Osteocyte (in vitro differentiated cells): ENCODE data around the gene GPRIN1. TPM values are rescaled to one million over a fixed set of nuclear protein-coding genes. Genes with fewer than 3 reads are reported as not detected.

Experiments used
- DNase-seq: peaks from one replicate; pipeline ENCODE4 v3.0.0; 2021; ENCODE audit warnings: mixed read lengths; ENCODE audit not compliant: unreplicated experiment; ENCODE audit errors: extremely low spot score
- H3K27ac Mint-ChIP-seq: one replicate; pipeline ENCODE4 v1.8.0; 2021; ENCODE audit warnings: mild to moderate bottlenecking, mixed read lengths; ENCODE audit not compliant: unreplicated experiment
- H3K27me3 Mint-ChIP-seq: one replicate; pipeline ENCODE4 v1.8.0; 2021; ENCODE audit warnings: mixed read lengths; ENCODE audit not compliant: unreplicated experiment
- H3K36me3 Mint-ChIP-seq: one replicate; pipeline ENCODE4 v1.8.0; 2021; ENCODE audit warnings: mixed read lengths; ENCODE audit not compliant: unreplicated experiment
- H3K4me1 Mint-ChIP-seq: one replicate; pipeline ENCODE4 v1.8.0; 2021; ENCODE audit warnings: mixed read lengths; ENCODE audit not compliant: unreplicated experiment
- H3K4me3 Mint-ChIP-seq: one replicate; pipeline ENCODE4 v1.8.0; 2021; ENCODE audit warnings: mild to moderate bottlenecking, moderate library complexity, mixed read lengths; ENCODE audit not compliant: unreplicated experiment
- H3K9me3 Mint-ChIP-seq: one replicate; pipeline ENCODE4 v1.8.0; 2021; ENCODE audit warnings: mixed read lengths; ENCODE audit not compliant: unreplicated experiment
- CTCF ChIP-seq: fragments of 200-600 bp; sonication (generic); IDR thresholded peaks from 2 replicates; pipeline ENCODE4 v1.5.0; 2021; ENCODE audit warnings: antibody characterized with exemption, mild to moderate bottlenecking, moderate library complexity
- total RNA-seq: library from RNA; stranded (reverse); gene quantifications from 2 replicates; pipeline ENCODE4 v1.2.1, GENCODE V29; 2021

Gene GPRIN1
- total RNA-seq, 1 donor from 2014 or later = 1.6 TPM

GRCh38 chr5:176648474-176649194 lies 38.7 kb upstream of the GPRIN1 start:
- H3K4me1 Mint-ChIP-seq = peaks cover 25% of the 10 kb centered on the region
- peaks cover 5% of the 10 kb centered on the region for H3K36me3 Mint-ChIP-seq
- no peak for DNase-seq
- no peaks in the 10 kb centered on the region for H3K27me3 Mint-ChIP-seq
- no peaks in the 10 kb centered on the region for H3K9me3 Mint-ChIP-seq
- H3K4me3 Mint-ChIP-seq = peak overlapping the region; percentile 82
- TF ChIP-seq CTCF = no peak
- no peak overlapping the region for H3K27ac Mint-ChIP-seq

- H3K9me3 Mint-ChIP-seq = no peaks in the 10 kb centered on the region
- DNase-seq = no peak
- H3K4me1 Mint-ChIP-seq = peaks cover 25% of the 10 kb centered on the region
- H3K4me3 Mint-ChIP-seq = peak overlapping the region; percentile 82
- peak overlapping the region; percentile 38 for H3K27ac Mint-ChIP-seq
- H3K36me3 Mint-ChIP-seq = no peaks in the 10 kb centered on the region
- no peak for TF ChIP-seq CTCF
- H3K27me3 Mint-ChIP-seq = no peaks in the 10 kb centered on the region
Observed at GRCh38 chr5:176647843-176648473, 38.0 kb upstream of the GPRIN1 start.

- Mint-ChIP-seq H3K4me1 (peaks cover 25% of the 10 kb centered on the region), H3K36me3 (no peaks in the 10 kb centered on the region), H3K4me3 (peak within 1 kb of the TSS; percentile 82), H3K27me3 (no peaks in the 10 kb centered on the region), H3K27ac (peak within 1 kb of the TSS; percentile 93), H3K9me3 (no peaks in the 10 kb centered on the region)
- peak; percentile 100 for DNase-seq
- peak; percentile 39 for TF ChIP-seq CTCF
Observed at GRCh38 chr5:176647030-176647842, 37.3 kb upstream of the GPRIN1 start, which contains the start of gene TSPAN17. Gene TSPAN17, plus strand, starts transcription at chr5:176647484. Its CDS starts 132 bp downstream, at chr5:176647616.

GRCh38 chr5:176646707-176647029 lies 36.7 kb upstream of the GPRIN1 start:
- H3K36me3 Mint-ChIP-seq = no peaks in the 10 kb centered on the region
- no peaks in the 10 kb centered on the region for H3K27me3 Mint-ChIP-seq
- H3K4me1 Mint-ChIP-seq = peaks cover 25% of the 10 kb centered on the region
- no peak for DNase-seq
- no peak for TF ChIP-seq CTCF
- H3K27ac Mint-ChIP-seq = peak overlapping the region; percentile 93
- peak overlapping the region; percentile 79 for H3K4me3 Mint-ChIP-seq
- no peaks in the 10 kb centered on the region for H3K9me3 Mint-ChIP-seq
